IMR-90 (cell line): Measurements from ENCODE around the gene HSPA1L. TPM values are rescaled to one million over a fixed set of nuclear protein-coding genes. Genes with fewer than 3 reads are reported as not detected.

ENCODE experiments used
- ATAC-seq: fragments of 200-7000 bp; cut with Tn5 transposase; 2 replicates; pipeline ENCODE4 v1.9.1; 2020; ENCODE audit warnings: low read depth, mild to moderate bottlenecking, moderate library complexity
- BruUV-seq: library from RNA; stranded (reverse); fragments of 400-500 nt; replicated peaks from 2 replicates; lab custom pipeline; 2021; lab: Mats Ljungman, UMichigan
- CTCF ChIA-PET: fragments of 300-600 bp; formaldehyde crosslinking; extraction: SDS; loops from one replicate; lab custom pipeline; 2021; ENCODE audit warnings: antibody characterized with exemption; lab: Yijun Ruan, JAX
- POLR2A ChIA-PET: fragments of 300-600 bp; sonication (Branson Sonifier 250); formaldehyde crosslinking; loops from one replicate; lab custom pipeline; 2022; ENCODE audit warnings: antibody characterized with exemption; ENCODE audit not compliant: unreplicated experiment; lab: Charles Lee
- DNase-seq: peaks from one replicate; pipeline ENCODE4 v3.0.0; 2013
- H2AFZ ChIP-seq: replicated peaks from 2 replicates; pipeline ENCODE3; 2013; ENCODE audit warnings: low read length, mild to moderate bottlenecking; ENCODE audit not compliant: poor library complexity
- H2AK5ac ChIP-seq: 2 replicates; pipeline ENCODE4 v1.6.1; 2013; ENCODE audit warnings: low read depth, low read length, inconsistent platforms
- H2AK9ac ChIP-seq: replicated peaks from 2 replicates; pipeline ENCODE3; 2013; ENCODE audit warnings: mild to moderate bottlenecking, low read depth, low read length, moderate library complexity; ENCODE audit not compliant: poor library complexity
- H2BK120ac ChIP-seq: 2 replicates; pipeline ENCODE4 v1.6.1; 2013; ENCODE audit warnings: low read depth, low read length, inconsistent platforms
- H2BK15ac ChIP-seq: 3 replicates; pipeline ENCODE4 v1.6.1; 2013; ENCODE audit warnings: low read depth, low read length, inconsistent platforms
- H2BK20ac ChIP-seq: 2 replicates; pipeline ENCODE4 v1.6.1; 2013; ENCODE audit warnings: low read depth, mild to moderate bottlenecking, inconsistent platforms, low read length, moderate library complexity
- H2BK5ac ChIP-seq: 2 replicates; pipeline ENCODE4 v1.6.1; 2013; ENCODE audit warnings: mild to moderate bottlenecking, low read depth, low read length, inconsistent platforms; ENCODE audit not compliant: poor library complexity, severe bottlenecking
- H3K14ac ChIP-seq: replicated peaks from 2 replicates; pipeline ENCODE4 v1.6.1; 2013; ENCODE audit warnings: low read depth, low read length, inconsistent platforms
- H3K18ac ChIP-seq: 2 replicates; pipeline ENCODE4 v1.6.1; 2013; ENCODE audit warnings: low read depth, low read length, control low read depth
- H3K23ac ChIP-seq: 2 replicates; pipeline ENCODE4 v1.6.1; 2013; ENCODE audit warnings: low read depth, low read length, inconsistent platforms
- H3K27ac ChIP-seq: 2 replicates; pipeline ENCODE4 v1.5.1; 2013; ENCODE audit warnings: mild to moderate bottlenecking, control low read depth, low read length; ENCODE audit not compliant: insufficient read depth
- H3K27me3 ChIP-seq: 2 replicates; pipeline ENCODE4 v1.6.1; 2013; ENCODE audit warnings: low read length; ENCODE audit not compliant: control insufficient read depth, insufficient read depth
- H3K36me3 ChIP-seq: 2 replicates; pipeline ENCODE4 v1.6.1; 2013; ENCODE audit warnings: low read length, mixed read lengths; ENCODE audit not compliant: control insufficient read depth, insufficient read depth
- H3K4ac ChIP-seq: 2 replicates; pipeline ENCODE4 v1.6.1; 2013; ENCODE audit warnings: low read depth, low read length, inconsistent platforms
- H3K4me1 ChIP-seq: 2 replicates; pipeline ENCODE4 v1.6.1; 2013; ENCODE audit warnings: low read length, mixed read lengths; ENCODE audit not compliant: control insufficient read depth, insufficient read depth
- H3K4me2 ChIP-seq: 2 replicates; pipeline ENCODE4 v1.6.1; 2013; ENCODE audit warnings: low read depth, mild to moderate bottlenecking, control low read depth, low read length, moderate library complexity
- H3K4me3 ChIP-seq: 2 replicates; pipeline ENCODE4 v1.5.1; 2013; ENCODE audit warnings: low read depth, mild to moderate bottlenecking, control low read depth, low read length, moderate library complexity; ENCODE audit not compliant: insufficient read depth
- H3K56ac ChIP-seq: 2 replicates; pipeline ENCODE4 v1.6.1; 2013; ENCODE audit warnings: low read length, inconsistent platforms; ENCODE audit not compliant: insufficient read depth; ENCODE audit errors: extremely low read depth
- H3K79me1 ChIP-seq, 2 experiments: 2 replicates each; pipeline ENCODE4 v1.6.1; 2013; ENCODE audit warnings: low read length in 2 of 2, inconsistent platforms in 1 of 2, low read depth in 1 of 2
- H3K9ac ChIP-seq: 2 replicates; pipeline ENCODE4 v1.6.1; 2013; ENCODE audit warnings: low read depth, low read length, control low read depth
- H3K9me1 ChIP-seq: 2 replicates; pipeline ENCODE4 v1.6.1; 2013; ENCODE audit warnings: low read length, inconsistent platforms; ENCODE audit not compliant: insufficient read depth
- H3K9me3 ChIP-seq: 2 replicates; pipeline ENCODE4 v1.6.1; 2013; ENCODE audit warnings: low read length; ENCODE audit not compliant: control insufficient read depth, insufficient read depth
- H4K20me1 ChIP-seq: 2 replicates; pipeline ENCODE4 v1.6.1; 2013; ENCODE audit warnings: low read length, inconsistent platforms; ENCODE audit not compliant: insufficient read depth
- H4K5ac ChIP-seq: 2 replicates; pipeline ENCODE4 v1.6.1; 2013; ENCODE audit warnings: mild to moderate bottlenecking, low read depth, low read length, control low read depth
- H4K8ac ChIP-seq, 2 experiments: 2 replicates each; pipeline ENCODE4 v1.6.1; 2013; ENCODE audit warnings: low read depth in 2 of 2, low read length in 2 of 2, control low read depth in 1 of 2, inconsistent platforms in 1 of 2
- H4K91ac ChIP-seq: 2 replicates; pipeline ENCODE4 v1.6.1; 2013; ENCODE audit warnings: low read depth, low read length, inconsistent platforms; ENCODE audit not compliant: insufficient read depth
- CEBPB ChIP-seq: IDR thresholded peaks from 2 replicates; pipeline ENCODE4 v1.6.1; 2012; ENCODE audit warnings: low read depth, low read length, improper control_type of control experiment
- MXI1 ChIP-seq: IDR thresholded peaks from 2 replicates; pipeline ENCODE4 v1.6.1; 2012; ENCODE audit warnings: low read depth, mild to moderate bottlenecking, low read length, moderate library complexity, borderline replicate concordance
- NFE2L2 ChIP-seq: fragments of 150-350 bp; IDR thresholded peaks from 2 replicates; pipeline ENCODE4 v1.6.1; 2016; ENCODE audit warnings: low read depth, mild to moderate bottlenecking, low read length
- RAD21 ChIP-seq: IDR thresholded peaks from 2 replicates; pipeline ENCODE4 v1.6.1; 2012; ENCODE audit warnings: low read length, improper control_type of control experiment
- RCOR1 ChIP-seq: IDR thresholded peaks from 2 replicates; pipeline ENCODE4 v1.6.1; 2012; ENCODE audit warnings: mild to moderate bottlenecking, low read length, improper control_type of control experiment; ENCODE audit not compliant: insufficient replicate concordance
- SMC3 ChIP-seq: fragments of 150-350 bp; IDR thresholded peaks from 2 replicates; pipeline ENCODE4 v1.6.1; 2016; ENCODE audit warnings: low read depth, mild to moderate bottlenecking, antibody characterized with exemption, low read length, moderate library complexity
- WGBS, 2 experiments: methylation state at CpG; one replicate each; pipeline versions ENCODE4 v1.1.5 to v1.1.7; 2013; ENCODE audit warnings: missing lambda C conversion rate in 2 of 2; ENCODE audit not compliant: insufficient read length in 1 of 2; ENCODE audit errors: extremely low coverage in 2 of 2; 5-methylcytosine and 5-hydroxymethylcytosine counted together
- dilution Hi-C: fragments of 300-500 bp; cut with HindIII; formaldehyde crosslinking; loops from one replicate; pipeline ENCODE4 v1.14.3; 2018; ENCODE audit warnings: low sequenced_read_pairs; ENCODE audit not compliant: unreplicated experiment
- in situ Hi-C: fragments of 300-500 bp; cut with MboI; formaldehyde crosslinking; loops from 3 replicates; pipeline ENCODE4 v1.14.3; 2019; ENCODE audit warnings: low sequenced_read_pairs, inconsistent platforms, mixed read lengths
- intact Hi-C: fragments of 100-400 bp; cut with micrococcal nuclease; formaldehyde crosslinking; loops from 2 replicates; pipeline ENCODE4 v1.10.0; 2022
- polyA plus RNA-seq, 3 experiments: library from polyadenylated mRNA; depleted of rRNA; stranded (reverse); fragments of >200 nt; gene quantifications; 2 replicates each; pipeline ENCODE4 v1.2.3, GENCODE V29; 2012; ENCODE audit warnings: low replicate concordance in 1 of 3
- total RNA-seq: library from RNA; depleted of rRNA; stranded (reverse); fragments of >200 nt; gene quantifications from 2 replicates; pipeline ENCODE4 v1.2.3, GENCODE V29; 2012
- TF ChIP-seq, protein P1 (sequence below): fragments of 150-350 bp; IDR thresholded peaks from 2 replicates; pipeline ENCODE4 v1.6.1; 2017; ENCODE audit warnings: mild to moderate bottlenecking, antibody characterized with exemption, low read length, low read depth
- TF ChIP-seq, protein P2 (sequence below): conservative IDR thresholded peaks from 2 replicates; pipeline ENCODE4 v1.5.1; 2012; ENCODE audit warnings: mild to moderate bottlenecking, low read depth, low read length, improper control_type of control experiment

The HSPA1L gene
- total and polyA plus RNA-seq, 2 of the 4 experiments (the other 2 are of a cell fraction) = 0.97 to 1.3 TPM

DNA sequence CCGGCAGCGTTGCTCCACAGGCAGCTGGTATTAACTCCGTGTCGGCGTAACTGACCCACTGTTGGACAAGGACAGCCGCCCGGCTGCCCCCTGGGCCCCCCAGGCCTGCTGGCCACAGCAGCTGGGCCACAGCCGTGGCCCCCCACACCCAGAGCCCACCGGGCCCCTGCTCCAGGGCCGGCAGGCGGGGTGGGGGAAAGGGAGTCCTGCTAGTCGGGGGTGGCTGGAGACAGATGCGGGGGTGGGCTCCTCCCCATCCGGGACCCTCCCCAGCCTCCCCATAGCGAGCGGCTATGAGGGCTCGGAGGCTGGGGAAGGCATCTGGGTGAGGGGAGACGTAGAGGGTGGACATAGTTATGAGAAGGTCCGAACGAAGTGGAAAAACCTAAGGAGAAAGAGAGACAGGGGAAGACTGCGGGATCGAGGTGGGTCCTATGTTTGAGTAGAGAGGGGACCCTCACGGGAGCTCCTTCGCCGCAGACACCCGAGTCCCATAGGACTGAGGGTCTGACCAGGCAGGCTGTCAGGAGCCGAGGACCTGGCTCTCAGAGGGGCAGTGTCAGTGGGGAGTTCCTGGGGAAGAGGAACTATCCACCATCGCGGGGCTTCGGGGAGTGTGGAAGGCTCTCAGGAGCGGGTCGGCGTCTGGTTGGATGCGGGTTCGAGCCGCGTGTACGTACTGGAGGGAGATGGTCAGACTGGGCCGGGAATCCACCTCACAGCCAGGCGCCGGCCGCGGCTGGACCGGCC, 20.0 kb downstream of the HSPA1L start:
- Histone ChIP-seq H3K14ac (peak overlapping the region; percentile 87), H3K36me3 (peaks cover 15% of the 10 kb centered on the region), H3K23ac (peak overlapping the region; percentile 75), H3K56ac (peak overlapping the region; percentile 80), H2AK5ac (peak overlapping the region; percentile 98), H3K27ac (peak overlapping the region; percentile 97), H3K4me1 (no peaks in the 10 kb centered on the region; the same call in 1 of the 2 replicates), H2AK9ac (peak overlapping the region; percentile 100), H3K79me1 (peaks cover 0 to 48% of the 10 kb centered on the region in 2 experiments), H2BK20ac (0 out of 2 replicates have a peak overlapping the region, but pooled peaks have one; percentile 21), H3K4ac (peak overlapping the region; percentile 98), H3K4me3 (peak overlapping the region; percentile 77), H3K9me1 (0 out of 2 replicates have a peak, but pooled peaks cover 3% of the 10 kb centered on the region), H2BK15ac (no peak overlapping the region), H2BK120ac (peak overlapping the region; percentile 1; the same call in 1 of the 2 replicates), H2BK5ac (peak overlapping the region; percentile 100), H4K8ac (peak overlapping the region; percentile 81 to 82), H3K9ac (peak overlapping the region; percentile 93), H4K5ac (peak overlapping the region; percentile 79), H2AFZ (peak overlapping the region; percentile 100), H4K20me1 (no peaks in the 10 kb centered on the region), H3K18ac (peak overlapping the region; percentile 9; the same call in 1 of the 2 replicates), H3K27me3 (no peaks in the 10 kb centered on the region), H4K91ac (peak overlapping the region; percentile 94), H3K9me3 (no peaks in the 10 kb centered on the region), H3K4me2 (peak overlapping the region; percentile 98)
- DNase-seq (no peak), ATAC-seq (peak; percentile 51)
- intact Hi-C loops (loop anchor here (1.0 to 2.0 kb wide), 2 partner anchors 32 to 56 kb away; partner anchors contain the start of gene HSPA1B), dilution Hi-C loops (no loop called here), in situ Hi-C loops (no loop called here)
- TF ChIP-seq, protein P1, sequence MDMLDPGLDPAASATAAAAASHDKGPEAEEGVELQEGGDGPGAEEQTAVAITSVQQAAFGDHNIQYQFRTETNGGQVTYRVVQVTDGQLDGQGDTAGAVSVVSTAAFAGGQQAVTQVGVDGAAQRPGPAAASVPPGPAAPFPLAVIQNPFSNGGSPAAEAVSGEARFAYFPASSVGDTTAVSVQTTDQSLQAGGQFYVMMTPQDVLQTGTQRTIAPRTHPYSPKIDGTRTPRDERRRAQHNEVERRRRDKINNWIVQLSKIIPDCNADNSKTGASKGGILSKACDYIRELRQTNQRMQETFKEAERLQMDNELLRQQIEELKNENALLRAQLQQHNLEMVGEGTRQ = no peak
- TF ChIP-seq RAD21 (no peak), RCOR1 (no peak), CEBPB (no peak), SMC3 (no peak), MXI1 (no peak), NFE2L2 (no peak)
- TF ChIP-seq, protein P2, sequence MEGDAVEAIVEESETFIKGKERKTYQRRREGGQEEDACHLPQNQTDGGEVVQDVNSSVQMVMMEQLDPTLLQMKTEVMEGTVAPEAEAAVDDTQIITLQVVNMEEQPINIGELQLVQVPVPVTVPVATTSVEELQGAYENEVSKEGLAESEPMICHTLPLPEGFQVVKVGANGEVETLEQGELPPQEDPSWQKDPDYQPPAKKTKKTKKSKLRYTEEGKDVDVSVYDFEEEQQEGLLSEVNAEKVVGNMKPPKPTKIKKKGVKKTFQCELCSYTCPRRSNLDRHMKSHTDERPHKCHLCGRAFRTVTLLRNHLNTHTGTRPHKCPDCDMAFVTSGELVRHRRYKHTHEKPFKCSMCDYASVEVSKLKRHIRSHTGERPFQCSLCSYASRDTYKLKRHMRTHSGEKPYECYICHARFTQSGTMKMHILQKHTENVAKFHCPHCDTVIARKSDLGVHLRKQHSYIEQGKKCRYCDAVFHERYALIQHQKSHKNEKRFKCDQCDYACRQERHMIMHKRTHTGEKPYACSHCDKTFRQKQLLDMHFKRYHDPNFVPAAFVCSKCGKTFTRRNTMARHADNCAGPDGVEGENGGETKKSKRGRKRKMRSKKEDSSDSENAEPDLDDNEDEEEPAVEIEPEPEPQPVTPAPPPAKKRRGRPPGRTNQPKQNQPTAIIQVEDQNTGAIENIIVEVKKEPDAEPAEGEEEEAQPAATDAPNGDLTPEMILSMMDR = no peak
- WGBS, 2 experiments = 0% methylated on average over 18 of the region's 44 CpGs; no CpG with 5 or more reads in 1 of the 2 experiments
- CTCF ChIA-PET = interaction anchor here (1.1 to 1.6 kb wide), 2 partner anchors 11 to 20 kb away, joined by 4 to 10 read pairs; partner anchors contain the start of gene LSM2
- POLR2A ChIA-PET = interaction anchor here (0.6 kb wide), 1 partner anchor 188 kb away, joined by 3 read pairs; no protein-coding TSS in a partner anchor
- BruUV-seq = TSS peak; percentile 68
